OCI-LY7 (cell line): ENCODE results near the gene FAM174B. TPM values are rescaled to one million over a fixed set of nuclear protein-coding genes. Genes with fewer than 3 reads are reported as not detected.

Experiments used
- BruUV-seq: library from RNA; stranded (reverse); fragments of 400-500 nt; replicated peaks from 2 replicates; lab custom pipeline; 2021; lab: Mats Ljungman, UMichigan
- CTCF ChIA-PET: fragments of 300-600 bp; sonication (Branson Sonifier 250); formaldehyde crosslinking; loops from one replicate; lab custom pipeline; 2022; ENCODE audit warnings: antibody characterized with exemption; ENCODE audit not compliant: unreplicated experiment; lab: Charles Lee
- POLR2A ChIA-PET: fragments of 300-600 bp; sonication (Branson Sonifier 250); formaldehyde crosslinking; loops from one replicate; lab custom pipeline; 2022; ENCODE audit warnings: antibody characterized with exemption; lab: Charles Lee
- DNase-seq: peaks from one replicate; pipeline ENCODE4 v3.0.0-alpha.2; 2015; ENCODE audit warnings: low spot score
- H2AFZ ChIP-seq: fragments of 200-600 bp; sonication (generic), shearing (Covaris generic); 2 replicates; pipeline ENCODE4 v1.6.1; 2014; ENCODE audit warnings: mild to moderate bottlenecking, antibody characterized with exemption, low read length, moderate library complexity
- H3K27ac ChIP-seq: fragments of 200-600 bp; sonication (generic); 2 replicates; pipeline ENCODE4 v1.5.1; 2014; ENCODE audit warnings: mixed run types, low read depth, mild to moderate bottlenecking, moderate library complexity, low read length, inconsistent platforms; ENCODE audit not compliant: poor library complexity, severe bottlenecking
- H3K36me3 ChIP-seq: fragments of 200-600 bp; sonication (generic); 2 replicates; pipeline ENCODE4 v1.6.1; 2014; ENCODE audit warnings: mild to moderate bottlenecking, antibody characterized with exemption, low read length, moderate library complexity, mixed read lengths; ENCODE audit not compliant: insufficient read depth
- H3K4me1 ChIP-seq: fragments of 200-600 bp; sonication (generic); 2 replicates; pipeline ENCODE4 v1.5.1; 2014; ENCODE audit warnings: mild to moderate bottlenecking, low read length; ENCODE audit not compliant: insufficient read depth, poor library complexity, severe bottlenecking
- H3K4me2 ChIP-seq: fragments of 200-600 bp; sonication (generic); 2 replicates; pipeline ENCODE4 v1.6.1; 2014; ENCODE audit warnings: mild to moderate bottlenecking, low read length
- H3K4me3 ChIP-seq: fragments of 200-600 bp; sonication (generic); 2 replicates; pipeline ENCODE4 v1.5.1; 2014; ENCODE audit warnings: mild to moderate bottlenecking, low read depth, low read length; ENCODE audit not compliant: poor library complexity, severe bottlenecking
- H3K79me2 ChIP-seq: fragments of 200-600 bp; sonication (generic); 2 replicates; pipeline ENCODE4 v1.6.1; 2016; ENCODE audit warnings: low read depth, mild to moderate bottlenecking, low read length, moderate library complexity, mixed read lengths; ENCODE audit not compliant: insufficient read depth
- H3K9me2 ChIP-seq: fragments of 200-600 bp; sonication (generic); 2 replicates; pipeline ENCODE4 v1.6.1; 2016; ENCODE audit warnings: mild to moderate bottlenecking, low read length, mixed read lengths; ENCODE audit not compliant: insufficient read depth
- H3K9me3 ChIP-seq: fragments of 200-600 bp; sonication (generic); 2 replicates; pipeline ENCODE4 v1.6.1; 2014; ENCODE audit warnings: mild to moderate bottlenecking, mixed run types, low read length, mixed read lengths
- H4K20me1 ChIP-seq: fragments of 200-600 bp; sonication (generic); 2 replicates; pipeline ENCODE4 v1.6.1; 2014; ENCODE audit warnings: mild to moderate bottlenecking, antibody characterized with exemption, low read length, moderate library complexity, mixed read lengths; ENCODE audit not compliant: insufficient read depth
- CTCF ChIP-seq: fragments of 200-600 bp; sonication (generic); conservative IDR thresholded peaks from 2 replicates; pipeline ENCODE4 v1.5.1; 2014; ENCODE audit warnings: mild to moderate bottlenecking, antibody characterized with exemption, low read length, moderate library complexity, mixed read lengths
- EZH2phosphoT487 ChIP-seq: fragments of 200-600 bp; sonication (generic); IDR thresholded peaks from 2 replicates; pipeline ENCODE4 v1.6.1; 2018; ENCODE audit warnings: low read depth, borderline replicate concordance, mild to moderate bottlenecking, mixed run types, antibody characterized with exemption, low read length, moderate library complexity, mixed read lengths
- intact Hi-C: fragments of 100-400 bp; cut with micrococcal nuclease; formaldehyde crosslinking; loops from one replicate; pipeline ENCODE4 v1.10.0; 2022; ENCODE audit not compliant: unreplicated experiment
- total RNA-seq, 2 experiments: library from RNA; depleted of rRNA in 1 of 2; stranded (reverse); fragments of >200 nt in 1 of 2; shearing (Covaris generic) in 1 of 2; gene quantifications; 2 replicates each; pipeline ENCODE4 v1.2.3, GENCODE V29; 2014 to 2022

The FAM174B gene
- total RNA-seq, 2 experiments from 2014 or later = 1.3 to 24.4 TPM

GRCh38 chr15:92586383-92586942, 69.1 kb downstream of the FAM174B start:
- no peak overlapping the region for H3K27ac ChIP-seq

GRCh38 chr15:92584105-92584504, 71.5 kb downstream of the FAM174B start:
- Histone ChIP-seq H3K36me3 (no peaks in the 10 kb centered on the region), H3K9me2 (no peaks in the 10 kb centered on the region), H3K79me2 (no peaks in the 10 kb centered on the region), H3K27ac (no peak overlapping the region), H2AFZ (no peak overlapping the region), H3K9me3 (no peaks in the 10 kb centered on the region), H4K20me1 (no peaks in the 10 kb centered on the region), H3K4me3 (no peak overlapping the region), H3K4me1 (no peaks in the 10 kb centered on the region), H3K4me2 (no peak overlapping the region)
- CTCF ChIA-PET = no interaction called here
- TF ChIP-seq CTCF (no peak), EZH2phosphoT487 (no peak)
- no TSS peak for BruUV-seq
- intact Hi-C loops = no loop called here
- POLR2A ChIA-PET = no interaction called here
- no peak for DNase-seq

More at GRCh38 chr15:92586383-92586942, 69.1 kb downstream of the FAM174B start:
- TF ChIP-seq EZH2phosphoT487 = no peak
- no peak for TF ChIP-seq CTCF
- H3K9me2 ChIP-seq = no peaks in the 10 kb centered on the region
- intact Hi-C loops = no loop called here
- no TSS peak for BruUV-seq
- POLR2A ChIA-PET = no interaction called here
- H3K9me3 ChIP-seq = no peaks in the 10 kb centered on the region
- no peaks in the 10 kb centered on the region for H3K36me3 ChIP-seq
- H3K4me1 ChIP-seq = no peaks in the 10 kb centered on the region
- no peak overlapping the region for H3K4me2 ChIP-seq
- H4K20me1 ChIP-seq = no peaks in the 10 kb centered on the region
- no peak overlapping the region for H2AFZ ChIP-seq
- no peaks in the 10 kb centered on the region for H3K79me2 ChIP-seq
- CTCF ChIA-PET = no interaction called here
- DNase-seq = no peak
- no peak overlapping the region for H3K4me3 ChIP-seq
